Right lobe of liver (tissue), 4 donors: Measurements from ENCODE around the gene ICE2.

Source experiments
- POLR2A ChIP-seq: fragments of 450-650 bp; IDR thresholded peaks from one replicate; pipeline ENCODE4 v1.6.1; 2017; ENCODE audit warnings: antibody characterized with exemption, mild to moderate bottlenecking
- TF ChIP-seq, protein P1 (sequence below), 4 donors: fragments of 200-600 bp in 3 of 4; fragments of 450-650 bp in 1 of 4; IDR thresholded peaks; one replicate each; pipeline versions ENCODE4 v1.5.1 to v1.8.0; 2016 to 2022; ENCODE audit warnings: antibody characterized with exemption in 4 of 4, mild to moderate bottlenecking in 2 of 4
- donor health status: DM: no; HTN: no; CAD: no.
- donor health status: DM: no; HTN: no; CAD: no.
- donor health status: DM: no; HTN: yes; CAD: no.

DNA sequence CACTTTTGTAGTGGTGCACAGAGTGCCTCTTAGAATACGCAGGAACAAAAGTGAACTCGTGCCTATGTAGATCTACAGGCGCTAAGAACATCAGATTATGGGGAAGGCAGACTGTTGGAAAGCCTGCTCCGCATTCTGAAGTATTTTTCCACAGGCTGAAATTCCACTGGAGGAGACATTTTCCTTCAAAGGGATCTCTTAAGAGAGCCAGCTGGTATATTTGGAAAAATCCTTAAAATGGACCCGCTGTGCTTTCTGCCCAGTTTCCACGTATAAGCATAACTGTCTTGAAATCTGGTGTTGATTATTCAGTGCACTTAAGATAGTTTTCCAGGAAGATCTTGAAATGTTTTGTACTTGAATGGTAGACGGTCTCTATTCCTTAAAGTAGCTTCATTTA lies 34.7 kb upstream of the ICE2 start:
- TF ChIP-seq, protein P1, sequence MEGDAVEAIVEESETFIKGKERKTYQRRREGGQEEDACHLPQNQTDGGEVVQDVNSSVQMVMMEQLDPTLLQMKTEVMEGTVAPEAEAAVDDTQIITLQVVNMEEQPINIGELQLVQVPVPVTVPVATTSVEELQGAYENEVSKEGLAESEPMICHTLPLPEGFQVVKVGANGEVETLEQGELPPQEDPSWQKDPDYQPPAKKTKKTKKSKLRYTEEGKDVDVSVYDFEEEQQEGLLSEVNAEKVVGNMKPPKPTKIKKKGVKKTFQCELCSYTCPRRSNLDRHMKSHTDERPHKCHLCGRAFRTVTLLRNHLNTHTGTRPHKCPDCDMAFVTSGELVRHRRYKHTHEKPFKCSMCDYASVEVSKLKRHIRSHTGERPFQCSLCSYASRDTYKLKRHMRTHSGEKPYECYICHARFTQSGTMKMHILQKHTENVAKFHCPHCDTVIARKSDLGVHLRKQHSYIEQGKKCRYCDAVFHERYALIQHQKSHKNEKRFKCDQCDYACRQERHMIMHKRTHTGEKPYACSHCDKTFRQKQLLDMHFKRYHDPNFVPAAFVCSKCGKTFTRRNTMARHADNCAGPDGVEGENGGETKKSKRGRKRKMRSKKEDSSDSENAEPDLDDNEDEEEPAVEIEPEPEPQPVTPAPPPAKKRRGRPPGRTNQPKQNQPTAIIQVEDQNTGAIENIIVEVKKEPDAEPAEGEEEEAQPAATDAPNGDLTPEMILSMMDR (IDR thresholded peaks at IDR 0.05): no peak
- TF ChIP-seq POLR2A: no peak
